NT2/D1 (cell line): ENCODE data around the gene KRTAP5-3.

Source experiments
- DNase-seq: peaks from one replicate; pipeline ENCODE4 v3.0.0-alpha.2; 2011; ENCODE audit warnings: low read depth, low spot score
- H3K27me3 ChIP-seq: 2 replicates; pipeline ENCODE4 v1.6.0; 2011; ENCODE audit warnings: mild to moderate bottlenecking; ENCODE audit not compliant: insufficient read length, insufficient read depth
- H3K36me3 ChIP-seq: 2 replicates; pipeline ENCODE4 v1.6.1; 2011; ENCODE audit warnings: mild to moderate bottlenecking, low read length, mixed read lengths; ENCODE audit not compliant: insufficient read depth, insufficient read length
- H3K4me1 ChIP-seq: 2 replicates; pipeline ENCODE4 v1.5.1; 2011; ENCODE audit not compliant: insufficient read depth, insufficient read length
- H3K4me3 ChIP-seq: 2 replicates; pipeline ENCODE4 v1.5.1; 2011; ENCODE audit warnings: low read depth; ENCODE audit not compliant: insufficient read length
- H3K9ac ChIP-seq: 2 replicates; pipeline ENCODE4 v1.6.0; 2011; ENCODE audit warnings: low read depth; ENCODE audit not compliant: insufficient read length
- H3K9me3 ChIP-seq: 2 replicates; pipeline ENCODE4 v1.5.1; 2011; ENCODE audit warnings: mild to moderate bottlenecking, low read length; ENCODE audit not compliant: insufficient read depth
- SUZ12 ChIP-seq: IDR thresholded peaks from 2 replicates; pipeline ENCODE4 v1.6.1; 2011; ENCODE audit not compliant: insufficient read length, insufficient read depth; ENCODE audit errors: extremely low read depth
- YY1 ChIP-seq: IDR thresholded peaks from 2 replicates; pipeline ENCODE4 v1.6.1; 2011; ENCODE audit not compliant: insufficient read length, insufficient read depth
- ZNF274 ChIP-seq: IDR thresholded peaks from 2 replicates; pipeline ENCODE4 v1.6.1; 2011; ENCODE audit warnings: mild to moderate bottlenecking, low read depth, low read length

KRTAP5-3 gene

GRCh38 chr11:1652771-1653540 is 44.7 kb upstream of the KRTAP5-3 start:
- Histone ChIP-seq H3K36me3 (no peaks in the 10 kb centered on the region), H3K4me3 (peak overlapping the region; percentile 9), H3K9ac (peak overlapping the region; percentile 11), H3K4me1 (peaks cover 22% of the 10 kb centered on the region), H3K9me3 (no peaks in the 10 kb centered on the region), H3K27me3 (peaks cover 19% of the 10 kb centered on the region)
- no peak for TF ChIP-seq SUZ12
- TF ChIP-seq YY1: no peak
- TF ChIP-seq ZNF274: no peak
- peak; percentile 28 for DNase-seq

GRCh38 chr11:1652442-1652770 is 44.1 kb upstream of the KRTAP5-3 start:
- TF ChIP-seq YY1 (no peak), ZNF274 (no peak), SUZ12 (no peak)
- H3K4me3 ChIP-seq: no peak overlapping the region
- H3K27me3 ChIP-seq: peaks cover 19% of the 10 kb centered on the region
- DNase-seq: no peak
- peaks cover 22% of the 10 kb centered on the region for H3K4me1 ChIP-seq
- no peaks in the 10 kb centered on the region for H3K36me3 ChIP-seq
- peak overlapping the region; percentile 11 for H3K9ac ChIP-seq
- no peaks in the 10 kb centered on the region for H3K9me3 ChIP-seq

DNA sequence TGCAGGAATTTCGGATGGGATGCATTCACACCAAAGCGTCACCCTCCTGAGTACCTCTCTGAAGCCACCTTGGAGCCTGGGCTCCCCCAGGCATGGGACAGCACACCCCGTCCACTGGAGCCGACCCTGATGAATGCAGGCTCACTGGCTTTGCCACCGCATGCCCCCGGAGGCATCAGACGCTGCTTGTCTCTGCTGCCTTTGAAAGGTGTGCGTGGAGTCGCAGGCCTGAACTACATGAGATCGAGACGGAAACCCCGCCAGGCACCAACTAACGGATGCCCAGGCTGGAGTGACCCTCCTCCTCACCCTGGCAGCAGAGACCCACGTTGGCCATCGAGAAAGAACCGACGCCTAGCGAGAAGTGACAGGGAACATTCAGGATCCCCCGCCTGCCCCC is 43.8 kb upstream of the KRTAP5-3 start:
- Histone ChIP-seq H3K4me1 (peaks cover 22% of the 10 kb centered on the region), H3K9ac (peak overlapping the region; percentile 18), H3K27me3 (peaks cover 19% of the 10 kb centered on the region), H3K36me3 (no peaks in the 10 kb centered on the region), H3K9me3 (no peaks in the 10 kb centered on the region), H3K4me3 (no peak overlapping the region)
- no peak for DNase-seq
- TF ChIP-seq SUZ12: no peak
- TF ChIP-seq YY1: no peak
- TF ChIP-seq ZNF274: no peak

GRCh38 chr11:1651411-1651980 is 43.2 kb upstream of the KRTAP5-3 start:
- H3K9me3 ChIP-seq: no peaks in the 10 kb centered on the region
- DNase-seq: no peak
- H3K36me3 ChIP-seq: no peaks in the 10 kb centered on the region
- H3K9ac ChIP-seq: peak overlapping the region; percentile 18
- H3K4me1 ChIP-seq: peaks cover 22% of the 10 kb centered on the region
- peaks cover 19% of the 10 kb centered on the region for H3K27me3 ChIP-seq
- TF ChIP-seq ZNF274 (no peak), YY1 (no peak), SUZ12 (no peak)
- H3K4me3 ChIP-seq: no peak overlapping the region

GRCh38 chr11:1650918-1651262 is 42.6 kb upstream of the KRTAP5-3 start:
- Histone ChIP-seq H3K27me3 (peaks cover 19% of the 10 kb centered on the region), H3K36me3 (no peaks in the 10 kb centered on the region), H3K4me1 (peaks cover 22% of the 10 kb centered on the region), H3K4me3 (no peak overlapping the region), H3K9me3 (no peaks in the 10 kb centered on the region), H3K9ac (no peak overlapping the region)
- no peak for DNase-seq
- TF ChIP-seq SUZ12 (no peak), ZNF274 (no peak), YY1 (no peak)

GRCh38 chr11:1650034-1650917 is 42.0 kb upstream of the KRTAP5-3 start:
- H3K4me1 ChIP-seq: peaks cover 22% of the 10 kb centered on the region
- no peak for DNase-seq
- no peaks in the 10 kb centered on the region for H3K9me3 ChIP-seq
- TF ChIP-seq ZNF274 (no peak), YY1 (no peak), SUZ12 (no peak)
- H3K36me3 ChIP-seq: no peaks in the 10 kb centered on the region
- H3K9ac ChIP-seq: no peak overlapping the region
- H3K27me3 ChIP-seq: peaks cover 19% of the 10 kb centered on the region
- no peak overlapping the region for H3K4me3 ChIP-seq
